Cardiac muscle cell (in vitro differentiated cells and primary cell): ENCODE measurements around the gene SLC22A5. TPM values are rescaled to one million over a fixed set of nuclear protein-coding genes. Genes with fewer than 3 reads are reported as not detected.

Source experiments
- DNase-seq, 2 donors: peaks; one replicate each; pipeline versions ENCODE4 v3.0.0 to v3.0.0-alpha.2; 2010 to 2017; ENCODE audit warnings: low read depth in 1 of 2, low spot score in 1 of 2
- H3K27ac ChIP-seq: fragments of 200-600 bp; sonication (generic); 2 replicates; pipeline ENCODE4 v1.5.1; 2016
- H3K27me3 ChIP-seq: fragments of 200-600 bp; sonication (generic); 2 replicates; pipeline ENCODE4 v1.6.0; 2016; ENCODE audit warnings: control low read depth
- H3K36me3 ChIP-seq: fragments of 200-600 bp; sonication (generic); 2 replicates; pipeline ENCODE4 v1.5.1; 2016; ENCODE audit warnings: control low read depth
- H3K4me1 ChIP-seq: fragments of 200-600 bp; sonication (generic); 2 replicates; pipeline ENCODE4 v1.8.1; 2017; ENCODE audit warnings: low read depth, mild to moderate bottlenecking, mixed run types
- H3K4me3 ChIP-seq: fragments of 200-600 bp; sonication (generic); 2 replicates; pipeline ENCODE4 v1.5.1; 2016; ENCODE audit warnings: mild to moderate bottlenecking
- H3K9me3 ChIP-seq: fragments of 200-600 bp; sonication (generic); 2 replicates; pipeline ENCODE4 v1.5.1; 2017; ENCODE audit warnings: low read depth, mild to moderate bottlenecking, control low read depth
- polyA plus RNA-seq: library from polyadenylated mRNA; unstranded; fragments of >200 nt; fragmentation: Nextera tagmentation; extraction: Ambion mirVana; gene quantifications from 2 replicates; pipeline ENCODE4 v1.2.1, GENCODE V29; 2016
- total RNA-seq: library from RNA; depleted of rRNA; stranded (reverse); fragments of >200 nt; gene quantifications from 2 replicates; pipeline ENCODE4 v1.2.3, GENCODE V29; 2016
- TF ChIP-seq, protein P1 (sequence below): IDR thresholded peaks from 2 replicates; pipeline ENCODE4 v1.5.1; 2012; ENCODE audit warnings: low read depth, mild to moderate bottlenecking, low read length

The SLC22A5 gene
- total and polyA plus RNA-seq, 2 experiments from 2014 or later, result 3.0 to 6.4 TPM

DNA sequence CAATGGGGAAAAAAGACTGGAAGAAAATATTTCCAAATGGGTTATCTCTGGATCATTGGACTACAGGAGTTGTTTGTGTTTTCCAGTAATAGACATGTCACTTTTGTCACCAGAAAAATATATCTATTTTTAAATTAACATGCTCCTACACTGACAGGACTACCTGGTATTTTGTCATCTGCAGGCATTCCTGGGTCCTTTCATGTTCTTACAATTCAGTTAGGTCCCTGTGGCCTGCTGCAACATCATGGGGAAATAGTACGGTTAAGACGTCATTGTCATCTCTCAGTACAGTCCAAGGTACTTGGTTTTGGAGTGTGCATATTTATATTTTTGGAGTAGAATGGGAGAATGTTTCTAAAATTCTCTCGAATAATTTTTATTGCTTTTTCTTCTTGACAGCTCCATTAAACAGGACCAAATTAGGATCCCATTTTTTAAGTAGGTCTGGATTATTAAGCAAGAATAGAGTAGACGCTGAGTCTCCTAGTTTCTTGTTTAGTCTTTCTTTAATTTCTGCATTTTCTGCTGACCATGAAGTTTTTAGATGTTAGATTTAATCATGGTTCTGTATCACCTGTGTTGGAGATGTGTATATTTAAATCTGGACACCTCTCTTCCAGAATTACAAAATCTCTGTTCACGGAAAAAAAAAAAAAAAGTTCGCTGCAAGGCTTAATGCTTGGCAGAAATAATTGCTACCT is 46.9 kb downstream of the SLC22A5 start:
- no peak for DNase-seq
- no peaks in the 10 kb centered on the region for H3K36me3 ChIP-seq

DNA sequence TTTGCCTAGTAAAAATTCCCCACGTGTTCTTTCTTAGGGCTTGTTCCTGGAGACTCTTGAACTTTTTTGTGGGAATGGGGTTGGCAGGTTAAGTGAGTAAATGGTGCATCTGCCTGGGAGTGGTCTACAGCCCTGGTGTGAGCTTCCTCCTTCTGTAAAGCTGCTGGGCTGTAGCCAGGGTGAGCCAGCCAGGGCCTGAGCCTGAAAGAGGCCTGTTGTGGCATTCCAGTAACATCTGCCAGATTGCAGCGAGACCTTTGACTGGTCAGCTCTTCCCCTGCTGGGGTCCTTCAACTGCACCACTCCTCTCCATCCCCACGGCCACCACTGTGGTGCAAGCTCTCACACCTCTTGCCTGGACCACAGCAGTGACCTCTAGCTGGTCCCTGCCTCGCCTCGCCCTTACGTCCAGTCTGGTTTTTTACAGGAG is 47.5 kb downstream of the SLC22A5 start:
- Histone ChIP-seq H3K4me1 (no peaks in the 10 kb centered on the region), H3K4me3 (no peak overlapping the region), H3K27me3 (no peaks in the 10 kb centered on the region), H3K27ac (no peak overlapping the region), H3K36me3 (no peaks in the 10 kb centered on the region), H3K9me3 (no peaks in the 10 kb centered on the region)
- no peak for DNase-seq
- TF ChIP-seq, protein P1, sequence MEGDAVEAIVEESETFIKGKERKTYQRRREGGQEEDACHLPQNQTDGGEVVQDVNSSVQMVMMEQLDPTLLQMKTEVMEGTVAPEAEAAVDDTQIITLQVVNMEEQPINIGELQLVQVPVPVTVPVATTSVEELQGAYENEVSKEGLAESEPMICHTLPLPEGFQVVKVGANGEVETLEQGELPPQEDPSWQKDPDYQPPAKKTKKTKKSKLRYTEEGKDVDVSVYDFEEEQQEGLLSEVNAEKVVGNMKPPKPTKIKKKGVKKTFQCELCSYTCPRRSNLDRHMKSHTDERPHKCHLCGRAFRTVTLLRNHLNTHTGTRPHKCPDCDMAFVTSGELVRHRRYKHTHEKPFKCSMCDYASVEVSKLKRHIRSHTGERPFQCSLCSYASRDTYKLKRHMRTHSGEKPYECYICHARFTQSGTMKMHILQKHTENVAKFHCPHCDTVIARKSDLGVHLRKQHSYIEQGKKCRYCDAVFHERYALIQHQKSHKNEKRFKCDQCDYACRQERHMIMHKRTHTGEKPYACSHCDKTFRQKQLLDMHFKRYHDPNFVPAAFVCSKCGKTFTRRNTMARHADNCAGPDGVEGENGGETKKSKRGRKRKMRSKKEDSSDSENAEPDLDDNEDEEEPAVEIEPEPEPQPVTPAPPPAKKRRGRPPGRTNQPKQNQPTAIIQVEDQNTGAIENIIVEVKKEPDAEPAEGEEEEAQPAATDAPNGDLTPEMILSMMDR, result no peak

More for the DNA sequence above, 46.9 kb downstream of the SLC22A5 start:
- no peak overlapping the region for H3K27ac ChIP-seq
- H3K4me3 ChIP-seq, result no peak overlapping the region
- TF ChIP-seq, protein P1, result no peak
- H3K4me1 ChIP-seq, result no peaks in the 10 kb centered on the region
- H3K9me3 ChIP-seq, result no peaks in the 10 kb centered on the region
- no peaks in the 10 kb centered on the region for H3K27me3 ChIP-seq

- no peaks in the 10 kb centered on the region for H3K27me3 ChIP-seq
- H3K4me3 ChIP-seq, result no peak overlapping the region
- DNase-seq, result no peak
- H3K36me3 ChIP-seq, result no peaks in the 10 kb centered on the region
- TF ChIP-seq, protein P1, result no peak
- H3K9me3 ChIP-seq, result no peaks in the 10 kb centered on the region
- no peak overlapping the region for H3K27ac ChIP-seq
- peaks cover under 1% of the 10 kb centered on the region for H3K4me1 ChIP-seq
These were observed 48.0 kb downstream of the SLC22A5 start for GRCh38 chr5:132417461-132417860.

- TF ChIP-seq, protein P1, result no peak
- no peak for DNase-seq
- Histone ChIP-seq H3K9me3 (no peaks in the 10 kb centered on the region), H3K4me1 (peaks cover 6% of the 10 kb centered on the region), H3K27me3 (no peaks in the 10 kb centered on the region), H3K4me3 (no peak overlapping the region), H3K36me3 (no peaks in the 10 kb centered on the region), H3K27ac (no peak overlapping the region)
These were observed 48.5 kb downstream of the SLC22A5 start for GRCh38 chr5:132417889-132418485.

GRCh38 chr5:132418881-132419280 is 49.4 kb downstream of the SLC22A5 start:
- TF ChIP-seq, protein P1, result no peak
- Histone ChIP-seq H3K36me3 (no peaks in the 10 kb centered on the region), H3K4me1 (peaks cover 8% of the 10 kb centered on the region), H3K9me3 (no peaks in the 10 kb centered on the region), H3K27ac (no peak overlapping the region), H3K27me3 (no peaks in the 10 kb centered on the region), H3K4me3 (no peak overlapping the region)
- no peak for DNase-seq
